OCI-LY1 (cell line): ENCODE results near the gene ASB6.

Experiments
- H2AFZ ChIP-seq: fragments of 200-600 bp; sonication (generic), shearing (Covaris generic); 2 replicates; pipeline ENCODE4 v1.6.0; 2014; ENCODE audit warnings: antibody characterized with exemption, mild to moderate bottlenecking, low read length
- H3F3A ChIP-seq: fragments of 200-600 bp; sonication (generic), shearing (Covaris generic); 2 replicates; pipeline ENCODE4 v1.6.0; 2014; ENCODE audit warnings: mild to moderate bottlenecking, antibody characterized with exemption, low read length, moderate library complexity; ENCODE audit not compliant: insufficient read depth
- H3K27ac ChIP-seq: fragments of 200-600 bp; sonication (generic); 2 replicates; pipeline ENCODE4 v1.5.1; 2014; ENCODE audit warnings: low read length, mixed run types, mild to moderate bottlenecking, low read depth; ENCODE audit not compliant: poor library complexity, severe bottlenecking
- H3K27me3 ChIP-seq: fragments of 200-600 bp; sonication (generic); 2 replicates; pipeline ENCODE4 v1.6.0; 2014; ENCODE audit warnings: antibody characterized with exemption, mild to moderate bottlenecking, low read length, moderate library complexity; ENCODE audit not compliant: insufficient read depth
- H3K36me3 ChIP-seq: fragments of 200-600 bp; sonication (generic); 2 replicates; pipeline ENCODE4 v1.6.1; 2014; ENCODE audit warnings: mild to moderate bottlenecking, antibody characterized with exemption, low read length, moderate library complexity, mixed read lengths; ENCODE audit not compliant: insufficient read depth
- H3K4me1 ChIP-seq: fragments of 200-600 bp; sonication (generic); 2 replicates; pipeline ENCODE4 v1.5.1; 2014; ENCODE audit warnings: mild to moderate bottlenecking, low read length, moderate library complexity; ENCODE audit not compliant: insufficient read depth, severe bottlenecking
- H3K4me2 ChIP-seq: fragments of 200-600 bp; sonication (generic), shearing (Covaris generic); 2 replicates; pipeline ENCODE4 v1.6.1; 2014; ENCODE audit warnings: low read length
- H3K4me3 ChIP-seq: fragments of 200-600 bp; sonication (generic); 2 replicates; pipeline ENCODE4 v1.5.1; 2014; ENCODE audit warnings: low read length, low read depth, mild to moderate bottlenecking, mixed read lengths; ENCODE audit not compliant: poor library complexity, severe bottlenecking
- H3K79me2 ChIP-seq: fragments of 200-600 bp; shearing (Covaris generic); 2 replicates; pipeline ENCODE4 v1.6.1; 2016; ENCODE audit warnings: mixed run types, low read length, mixed read lengths; ENCODE audit not compliant: insufficient read depth
- H3K9ac ChIP-seq: fragments of 200-600 bp; sonication (generic), shearing (Covaris generic); 2 replicates; pipeline ENCODE4 v1.6.1; 2014; ENCODE audit warnings: mild to moderate bottlenecking, low read length, mixed read lengths
- H3K9me2 ChIP-seq: fragments of 200-600 bp; sonication (generic), shearing (Covaris generic); 2 replicates; pipeline ENCODE4 v1.6.1; 2014; ENCODE audit warnings: low read depth, mild to moderate bottlenecking, low read length, mixed read lengths
- H3K9me3 ChIP-seq: fragments of 200-600 bp; shearing (Covaris generic); 2 replicates; pipeline ENCODE4 v1.6.1; 2014; ENCODE audit warnings: low read length, mixed read lengths
- H4K20me1 ChIP-seq: fragments of 200-600 bp; sonication (generic), shearing (Covaris generic); 2 replicates; pipeline ENCODE4 v1.6.0; 2016; ENCODE audit warnings: mild to moderate bottlenecking, low read length; ENCODE audit not compliant: insufficient read depth
- EZH2 ChIP-seq: fragments of 200-600 bp; sonication (generic), shearing (Covaris generic); IDR thresholded peaks from 2 replicates; pipeline ENCODE4 v1.8.0; 2017; ENCODE audit warnings: borderline replicate concordance, mixed run types, mild to moderate bottlenecking, antibody characterized with exemption, low read length, moderate library complexity, mixed read lengths
- TF ChIP-seq, protein P1 (sequence below): fragments of 200-600 bp; sonication (generic), shearing (Covaris generic); IDR thresholded peaks from 2 replicates; pipeline ENCODE4 v1.5.1; 2017; ENCODE audit warnings: mild to moderate bottlenecking, antibody characterized with exemption, low read length, moderate library complexity, mixed read lengths

ASB6 gene

DNA sequence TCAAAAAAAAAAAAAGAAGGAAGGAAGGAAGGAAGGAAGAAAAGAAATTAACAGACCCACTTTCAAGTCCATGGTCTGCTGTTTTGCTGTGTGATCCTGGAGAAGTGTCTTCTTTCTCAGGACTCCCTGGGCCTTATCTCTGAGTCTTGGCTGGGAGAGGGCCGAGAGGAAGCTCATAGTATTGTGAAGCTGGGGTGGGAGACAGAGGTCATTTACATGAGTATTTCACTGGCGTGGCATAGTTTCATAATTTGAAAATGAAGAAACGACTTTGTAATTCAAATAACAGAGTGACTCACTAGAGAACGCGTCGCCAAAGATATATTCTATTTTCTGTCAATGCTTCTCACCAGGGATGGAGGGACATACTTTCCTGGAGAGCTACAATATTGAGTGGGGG is 18.6 kb downstream of the ASB6 start:
- peaks cover 21% of the 10 kb centered on the region for H3K79me2 ChIP-seq
- H3K27ac ChIP-seq, result no peak overlapping the region
- H3F3A ChIP-seq, result no peaks in the 10 kb centered on the region
- TF ChIP-seq EZH2, result no peak
- TF ChIP-seq, protein P1, sequence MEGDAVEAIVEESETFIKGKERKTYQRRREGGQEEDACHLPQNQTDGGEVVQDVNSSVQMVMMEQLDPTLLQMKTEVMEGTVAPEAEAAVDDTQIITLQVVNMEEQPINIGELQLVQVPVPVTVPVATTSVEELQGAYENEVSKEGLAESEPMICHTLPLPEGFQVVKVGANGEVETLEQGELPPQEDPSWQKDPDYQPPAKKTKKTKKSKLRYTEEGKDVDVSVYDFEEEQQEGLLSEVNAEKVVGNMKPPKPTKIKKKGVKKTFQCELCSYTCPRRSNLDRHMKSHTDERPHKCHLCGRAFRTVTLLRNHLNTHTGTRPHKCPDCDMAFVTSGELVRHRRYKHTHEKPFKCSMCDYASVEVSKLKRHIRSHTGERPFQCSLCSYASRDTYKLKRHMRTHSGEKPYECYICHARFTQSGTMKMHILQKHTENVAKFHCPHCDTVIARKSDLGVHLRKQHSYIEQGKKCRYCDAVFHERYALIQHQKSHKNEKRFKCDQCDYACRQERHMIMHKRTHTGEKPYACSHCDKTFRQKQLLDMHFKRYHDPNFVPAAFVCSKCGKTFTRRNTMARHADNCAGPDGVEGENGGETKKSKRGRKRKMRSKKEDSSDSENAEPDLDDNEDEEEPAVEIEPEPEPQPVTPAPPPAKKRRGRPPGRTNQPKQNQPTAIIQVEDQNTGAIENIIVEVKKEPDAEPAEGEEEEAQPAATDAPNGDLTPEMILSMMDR, result no peak
- peaks cover 6% of the 10 kb centered on the region; the same call in 1 of the 2 replicates for H3K27me3 ChIP-seq
- H3K9me2 ChIP-seq, result no peaks in the 10 kb centered on the region
- H3K4me1 ChIP-seq, result peaks cover 29% of the 10 kb centered on the region
- H3K36me3 ChIP-seq, result peaks cover 8% of the 10 kb centered on the region; the same call in 1 of the 2 replicates
- H3K4me3 ChIP-seq, result no peak overlapping the region
- no peaks in the 10 kb centered on the region for H3K9me3 ChIP-seq
- no peak overlapping the region for H3K4me2 ChIP-seq
- H4K20me1 ChIP-seq, result no peaks in the 10 kb centered on the region
- no peak overlapping the region for H2AFZ ChIP-seq
- H3K9ac ChIP-seq, result no peak overlapping the region

DNA sequence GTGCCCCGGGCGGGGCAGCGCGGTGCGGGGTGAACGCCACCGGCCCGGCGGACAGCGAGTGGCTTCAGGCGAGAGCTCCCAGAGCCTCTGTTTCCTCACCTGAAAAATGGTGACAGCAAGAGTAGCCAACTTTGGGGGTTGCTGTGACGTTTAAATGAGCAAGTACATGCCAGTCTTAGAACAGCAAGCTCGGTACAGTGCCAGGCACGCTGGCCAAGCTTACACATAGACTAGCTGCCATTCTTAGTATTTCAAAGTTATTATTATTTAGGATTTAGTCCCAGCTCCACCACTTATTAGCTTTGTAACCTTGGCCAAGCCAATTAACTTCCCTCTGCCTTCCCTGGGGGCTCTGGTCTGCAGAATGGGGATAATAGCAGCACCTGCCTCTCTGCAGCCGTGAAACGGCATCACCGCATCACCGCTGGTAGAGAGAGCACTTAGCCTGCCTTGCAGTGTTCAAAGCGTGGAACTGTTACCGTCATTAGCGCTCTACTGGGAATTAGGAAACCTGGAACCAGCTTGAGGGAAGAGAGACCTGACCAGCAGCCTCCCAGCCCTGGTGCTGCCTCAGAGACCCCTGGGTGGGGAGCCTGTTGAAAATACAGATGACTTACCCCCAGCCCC is 21.2 kb downstream of the ASB6 start, which contains the start of gene C9orf50:
Gene C9orf50, minus strand, starts transcription at position 433 of the 627 bp plus-strand sequence. CDS start 527 bp downstream, outside the sequence.
- H4K20me1 ChIP-seq, result no peaks in the 10 kb centered on the region
- H3F3A ChIP-seq, result no peaks in the 10 kb centered on the region
- peaks cover 6% of the 10 kb centered on the region; the same call in 1 of the 2 replicates for H3K27me3 ChIP-seq
- H3K4me1 ChIP-seq, result peaks cover 15% of the 10 kb centered on the region
- no peaks in the 10 kb centered on the region for H3K9me3 ChIP-seq
- no peak within 1 kb of the TSS for H3K4me2 ChIP-seq
- no peaks in the 10 kb centered on the region for H3K36me3 ChIP-seq
- no peak for TF ChIP-seq EZH2
- TF ChIP-seq, protein P1, result no peak
- no peak within 1 kb of the TSS for H3K4me3 ChIP-seq
- no peaks in the 10 kb centered on the region for H3K79me2 ChIP-seq
- H3K27ac ChIP-seq, result no peak within 1 kb of the TSS
- H3K9ac ChIP-seq, result no peak within 1 kb of the TSS
- H3K9me2 ChIP-seq, result no peaks in the 10 kb centered on the region
- H2AFZ ChIP-seq, result no peak within 1 kb of the TSS

DNA sequence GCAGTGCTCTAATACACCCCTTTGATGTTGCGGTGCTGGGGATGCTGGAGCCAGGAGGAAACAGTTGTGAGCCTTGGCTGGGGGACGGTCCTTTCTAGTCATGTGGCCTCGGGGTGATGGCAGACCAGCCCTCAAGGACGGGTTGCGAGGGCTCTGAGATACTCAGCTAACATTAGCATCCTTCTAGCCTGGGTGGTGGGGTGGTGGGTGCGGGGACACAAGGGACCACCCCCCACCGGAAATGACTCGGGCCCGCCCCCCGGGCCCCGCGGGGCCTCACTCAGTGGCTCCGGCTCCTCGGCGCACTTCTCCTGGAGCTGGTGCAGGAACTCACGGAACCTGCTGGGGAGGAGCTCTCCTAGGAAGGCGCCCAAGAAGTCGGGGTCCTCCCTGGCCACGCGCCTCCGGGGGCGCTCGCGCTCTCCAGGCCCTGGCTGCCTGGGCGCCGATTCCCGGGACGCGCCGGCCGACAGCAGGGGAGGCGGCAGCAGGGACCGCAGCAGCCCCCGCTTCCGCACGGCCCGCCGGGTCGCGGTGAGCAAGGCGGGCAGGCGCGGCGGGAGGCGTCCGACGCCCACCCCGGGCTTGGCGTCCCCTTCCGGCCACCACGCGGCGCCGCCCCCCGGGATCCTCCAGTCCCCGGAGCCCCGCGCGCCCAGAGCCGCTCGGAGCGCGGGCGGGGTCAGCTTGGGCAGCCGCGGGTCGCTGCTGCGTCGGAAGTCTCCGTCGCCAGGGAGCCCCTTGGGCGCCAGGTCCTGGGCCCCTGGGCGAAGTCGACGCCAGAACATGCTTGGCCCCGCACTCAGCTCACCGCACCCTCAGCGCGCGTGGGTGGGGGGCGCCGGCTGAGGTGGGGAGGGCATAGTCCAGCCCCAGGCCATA is 21.9 kb downstream of the ASB6 start:
- Histone ChIP-seq H3K79me2 (no peaks in the 10 kb centered on the region), H3K36me3 (no peaks in the 10 kb centered on the region), H3K4me1 (peaks cover 9% of the 10 kb centered on the region), H3F3A (no peaks in the 10 kb centered on the region), H3K27ac (no peak overlapping the region), H2AFZ (no peak overlapping the region), H4K20me1 (no peaks in the 10 kb centered on the region), H3K27me3 (peaks cover 6% of the 10 kb centered on the region; the same call in 1 of the 2 replicates), H3K9me2 (no peaks in the 10 kb centered on the region), H3K9me3 (no peaks in the 10 kb centered on the region), H3K9ac (no peak overlapping the region), H3K4me2 (no peak overlapping the region), H3K4me3 (no peak overlapping the region)
- TF ChIP-seq EZH2, result no peak
- TF ChIP-seq, protein P1, result no peak
